Measurements from ENCODE around the gene DIP2C. TPM values are rescaled to one million over a fixed set of nuclear protein-coding genes. Genes with fewer than 3 reads are reported as not detected.

Gene DIP2C
- total and polyA plus RNA-seq, 2 donors, result 21.0 to 24.3 TPM

DNA sequence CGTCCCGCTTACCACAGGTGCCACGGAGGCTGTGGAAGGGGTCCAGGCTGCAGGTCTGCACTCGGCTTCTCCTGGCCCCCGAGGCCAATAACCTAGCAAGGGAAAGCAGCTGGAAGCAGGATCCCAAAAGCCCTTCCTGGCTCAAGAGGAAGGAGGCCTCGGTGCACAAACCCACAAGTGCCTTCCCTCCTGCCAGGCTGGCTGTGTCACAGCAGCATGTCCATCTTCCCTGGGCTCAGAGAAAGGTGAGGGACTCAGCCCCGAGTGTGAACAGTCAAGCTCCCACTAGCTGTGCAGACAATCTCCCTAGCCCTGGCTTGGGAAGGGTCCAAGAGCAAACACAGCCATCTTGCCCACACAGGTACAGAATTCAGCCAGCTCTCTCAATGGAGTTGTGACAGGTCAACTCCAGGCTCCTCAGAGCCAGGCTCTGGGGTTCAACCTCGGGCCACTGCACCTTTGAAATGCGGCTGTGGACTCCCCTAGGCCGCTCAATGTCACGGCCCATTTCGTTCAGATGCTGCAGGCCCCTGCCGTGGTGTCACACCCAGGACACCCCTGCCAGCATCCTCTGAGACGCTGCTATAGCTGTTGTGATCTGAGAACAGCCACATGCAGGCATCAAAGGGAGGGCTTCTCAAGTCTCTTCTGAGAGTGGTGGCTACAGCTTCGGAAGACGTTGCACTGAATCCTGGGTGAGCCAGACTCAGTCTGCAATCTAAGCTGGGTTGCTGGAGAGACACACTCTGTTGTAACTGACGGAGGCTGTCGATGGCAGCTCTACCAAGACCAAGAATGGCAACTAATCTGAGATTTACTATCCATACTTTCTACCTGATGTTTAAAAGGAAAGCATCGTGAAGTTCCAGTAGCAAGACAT is 137.9 kb downstream of the DIP2C start:
- no peak for DNase-seq (ENCODE audit: extremely low spot score)
- no peak overlapping the region for H3K4me3 ChIP-seq (ENCODE audit: low read depth, low read length)
- no peaks in the 10 kb centered on the region for H3K36me3 ChIP-seq (ENCODE audit: insufficient read depth)
- no peak overlapping the region for H3K27ac ChIP-seq (ENCODE audit: low read depth)
- WGBS, result 75% methylated on average over 19 of the region's 19 CpGs
- H3K4me1 ChIP-seq (ENCODE audit: insufficient read depth), result no peaks in the 10 kb centered on the region

DNA sequence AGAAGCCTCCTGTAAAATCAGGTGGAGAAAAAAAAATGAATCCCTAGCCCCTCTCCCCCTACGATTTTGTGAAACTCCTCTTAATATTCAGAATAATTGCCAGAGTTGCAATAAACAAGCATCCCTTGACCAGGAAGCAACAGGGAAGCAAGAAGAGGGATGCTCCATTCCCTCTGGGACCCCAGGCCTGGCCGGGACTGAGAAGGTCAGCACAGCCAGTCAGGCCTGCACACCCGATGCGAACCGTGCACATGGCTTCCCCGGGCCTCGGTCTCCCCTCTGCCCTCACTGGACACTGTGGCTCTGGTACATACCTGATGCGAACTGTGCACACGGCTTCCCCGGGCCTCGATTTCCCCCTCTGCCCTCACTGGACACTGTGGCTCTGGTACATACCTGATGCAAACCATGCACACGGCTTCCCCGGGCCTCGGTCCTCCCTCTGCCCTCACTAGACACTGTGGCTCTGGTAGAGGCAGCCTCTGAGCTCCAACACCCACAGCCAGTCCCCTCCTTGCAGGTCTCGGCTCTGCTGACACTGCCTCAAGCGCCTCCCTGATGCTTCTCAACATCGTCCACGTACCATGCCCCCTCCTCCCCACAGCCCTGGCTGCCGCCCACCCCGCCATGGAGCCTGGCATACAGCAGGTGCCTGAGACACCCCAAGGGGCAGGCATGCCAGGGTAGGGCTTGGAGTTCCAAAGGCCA is 138.6 kb downstream of the DIP2C start:
- DNase-seq (ENCODE audit: extremely low spot score), result no peak
- Histone ChIP-seq H3K36me3 (ENCODE audit: insufficient read depth) (no peaks in the 10 kb centered on the region), H3K4me3 (ENCODE audit: low read depth, low read length) (no peak overlapping the region), H3K27ac (ENCODE audit: low read depth) (no peak overlapping the region), H3K4me1 (ENCODE audit: insufficient read depth) (no peaks in the 10 kb centered on the region)
- 94% methylated on average over 20 of the region's 20 CpGs for WGBS

GRCh38 chr10:549391-549790 is 140.1 kb downstream of the DIP2C start:
- no peak for DNase-seq (ENCODE audit: extremely low spot score)
- no peaks in the 10 kb centered on the region for H3K4me1 ChIP-seq (ENCODE audit: insufficient read depth)

DNA sequence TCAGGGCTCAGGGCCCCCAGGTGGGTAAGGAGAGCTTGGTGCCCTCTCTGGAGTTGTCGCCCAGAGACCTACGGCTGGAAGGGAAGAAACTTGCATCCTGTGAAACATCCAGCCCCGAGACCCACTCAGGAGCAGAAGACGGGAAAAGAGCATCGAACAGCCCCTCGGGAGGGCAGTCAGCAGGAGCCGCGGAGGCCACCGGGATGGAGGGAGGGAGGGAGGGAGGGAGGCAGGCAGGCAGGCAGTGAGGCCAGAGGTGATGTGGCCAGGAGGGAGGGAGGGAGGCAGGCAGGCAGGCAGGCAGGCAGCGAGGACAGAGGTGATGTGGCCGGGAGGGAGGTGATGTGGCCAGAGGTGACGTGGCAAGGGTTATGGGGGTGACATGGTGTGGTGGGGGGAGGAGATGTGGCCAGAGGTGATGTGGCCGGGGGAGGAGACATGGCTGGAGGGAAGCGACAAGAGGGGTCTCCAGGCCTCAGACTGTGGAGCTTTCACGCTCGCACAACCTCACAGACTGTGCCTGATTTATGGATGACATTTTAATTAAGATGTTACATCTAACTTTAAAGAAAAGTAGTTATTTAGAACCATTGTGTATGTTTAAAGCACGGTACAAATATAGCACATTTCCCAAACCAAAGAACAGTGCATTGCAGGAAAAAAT is 141.1 kb downstream of the DIP2C start:
- H3K27ac ChIP-seq (ENCODE audit: low read depth), result no peak overlapping the region
- no peak for DNase-seq (ENCODE audit: extremely low spot score)
- WGBS, result 80% methylated on average over 17 of the region's 17 CpGs
- H3K4me3 ChIP-seq (ENCODE audit: low read depth, low read length), result no peak overlapping the region
- no peaks in the 10 kb centered on the region for H3K4me1 ChIP-seq (ENCODE audit: insufficient read depth)
- H3K36me3 ChIP-seq (ENCODE audit: insufficient read depth), result no peaks in the 10 kb centered on the region

More at GRCh38 chr10:549391-549790, 140.1 kb downstream of the DIP2C start:
- Histone ChIP-seq H3K4me3 (ENCODE audit: low read depth, low read length) (no peak overlapping the region), H3K36me3 (ENCODE audit: insufficient read depth) (no peaks in the 10 kb centered on the region), H3K27ac (ENCODE audit: low read depth) (no peak overlapping the region)
- 86% methylated on average over 16 of the region's 16 CpGs for WGBS

- peak; percentile 18 for DNase-seq (ENCODE audit: extremely low spot score)
- H3K4me1 ChIP-seq (ENCODE audit: insufficient read depth), result no peaks in the 10 kb centered on the region
- H3K27ac ChIP-seq (ENCODE audit: low read depth), result no peak overlapping the region
- no peak overlapping the region for H3K4me3 ChIP-seq (ENCODE audit: low read depth, low read length)
- 46% methylated on average over 6 of the region's 6 CpGs for WGBS
- H3K36me3 ChIP-seq (ENCODE audit: insufficient read depth), result no peaks in the 10 kb centered on the region
Measured at GRCh38 chr10:547591-548081, 141.8 kb downstream of the DIP2C start.

DNA sequence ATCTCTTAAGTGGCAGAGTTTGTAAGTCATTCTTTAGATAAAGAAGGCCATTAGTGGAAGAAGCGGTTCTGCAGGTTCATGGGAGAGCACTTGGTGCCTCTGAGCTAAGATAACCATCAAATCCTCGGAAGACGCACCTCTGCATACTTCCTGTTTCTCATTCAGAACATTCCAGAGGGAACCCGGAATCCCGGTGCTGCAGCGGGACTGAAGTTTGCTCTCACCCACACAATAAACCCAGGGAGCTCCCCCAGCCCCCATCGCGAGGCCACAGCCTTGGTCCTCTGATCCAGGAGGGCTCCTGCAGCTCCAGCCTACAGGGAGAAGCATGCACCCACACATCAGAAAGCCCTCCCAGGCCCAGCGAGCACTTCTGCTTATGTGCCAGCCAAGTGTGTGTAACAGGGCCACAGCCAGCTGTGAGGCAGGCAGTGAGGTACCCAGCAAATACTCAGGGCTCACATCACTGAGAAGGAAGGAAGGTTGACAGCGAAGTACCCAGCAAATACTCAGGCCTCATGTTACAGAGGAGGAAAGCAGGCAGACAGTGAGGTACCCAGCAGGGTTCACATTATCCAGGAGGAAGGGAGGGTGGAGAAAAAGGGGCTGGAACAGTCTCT is 142.4 kb downstream of the DIP2C start:
- WGBS, result 47% methylated on average over 10 of the region's 10 CpGs
- no peak overlapping the region for H3K4me3 ChIP-seq (ENCODE audit: low read depth, low read length)
- no peaks in the 10 kb centered on the region for H3K36me3 ChIP-seq (ENCODE audit: insufficient read depth)
- H3K27ac ChIP-seq (ENCODE audit: low read depth), result no peak overlapping the region
- no peaks in the 10 kb centered on the region for H3K4me1 ChIP-seq (ENCODE audit: insufficient read depth)
- peak; percentile 69 for DNase-seq (ENCODE audit: extremely low spot score)

- no peak for DNase-seq (ENCODE audit: extremely low spot score)
- WGBS, result 83% methylated on average over 7 of the region's 7 CpGs
- H3K36me3 ChIP-seq (ENCODE audit: insufficient read depth), result no peaks in the 10 kb centered on the region
- H3K27ac ChIP-seq (ENCODE audit: low read depth), result no peak overlapping the region
- H3K4me3 ChIP-seq (ENCODE audit: low read depth, low read length), result no peak overlapping the region
- H3K4me1 ChIP-seq (ENCODE audit: insufficient read depth), result no peaks in the 10 kb centered on the region
Measured at GRCh38 chr10:546451-546850, 143.0 kb downstream of the DIP2C start.

DNA sequence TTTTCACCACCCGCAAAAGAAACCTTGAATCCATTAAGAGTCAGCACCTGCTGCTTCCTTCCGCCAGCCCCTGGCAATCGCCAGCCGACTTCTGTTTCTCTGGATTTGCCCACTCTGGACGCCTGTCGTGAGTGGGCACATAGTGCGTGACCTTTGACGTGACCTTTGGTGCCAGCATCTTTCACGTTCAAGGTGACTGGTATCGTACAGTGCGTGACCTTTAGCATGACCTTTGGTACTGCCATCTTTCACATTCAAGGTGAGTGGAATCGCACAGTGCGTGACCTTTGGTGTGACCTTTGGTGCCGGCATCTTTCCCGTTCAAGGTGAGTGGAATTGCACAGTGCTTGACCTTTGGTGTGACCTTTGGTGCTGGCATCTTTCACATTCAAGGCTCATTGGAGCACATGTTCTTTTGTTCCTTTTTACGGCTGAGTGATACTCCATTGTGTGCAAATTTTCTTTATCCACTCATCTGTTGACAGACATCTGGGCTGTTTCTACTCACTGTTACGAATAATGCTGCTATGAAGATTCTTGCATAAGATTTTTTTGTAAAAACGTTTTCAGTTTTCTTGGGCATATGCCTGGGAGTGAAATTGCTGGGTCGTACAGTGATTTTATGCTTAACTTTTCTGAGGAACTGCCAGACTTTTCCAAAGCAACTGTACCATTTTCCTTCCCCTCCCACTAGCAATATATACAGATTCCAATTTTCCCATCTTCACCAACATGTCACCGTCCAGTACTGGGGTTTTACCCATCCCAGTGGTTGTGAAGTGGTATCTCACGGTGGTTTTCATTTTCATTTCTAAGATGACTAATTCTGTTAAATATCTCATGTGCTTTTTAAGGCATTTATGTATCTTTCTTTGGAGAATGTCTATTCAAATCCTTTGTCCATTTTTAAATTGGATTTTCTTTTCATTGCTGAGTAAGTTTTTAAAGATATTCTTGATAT is 145.3 kb downstream of the DIP2C start:
- no peak for DNase-seq (ENCODE audit: extremely low spot score)

DNA sequence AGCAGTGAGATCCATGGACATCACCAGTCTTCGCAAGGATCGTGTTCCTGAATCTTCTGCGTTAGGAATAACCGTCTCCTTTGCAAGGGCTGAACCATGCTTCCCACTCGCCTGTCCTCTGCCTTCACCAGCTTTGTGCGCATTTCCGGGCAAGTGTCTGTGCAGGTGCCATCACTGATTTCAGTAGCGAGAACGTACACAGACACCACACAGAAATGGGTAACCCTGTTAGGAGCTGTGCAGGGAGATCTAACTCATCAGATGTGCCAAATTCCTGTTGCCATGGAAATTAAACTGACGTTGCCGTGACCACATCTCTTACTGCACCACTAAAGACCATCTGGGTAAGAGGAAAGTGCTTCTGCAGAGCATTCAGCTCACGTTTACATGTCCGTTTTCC is 146.3 kb downstream of the DIP2C start:
- Histone ChIP-seq H3K27ac (ENCODE audit: low read depth) (no peak overlapping the region), H3K4me1 (ENCODE audit: insufficient read depth) (no peaks in the 10 kb centered on the region), H3K36me3 (ENCODE audit: insufficient read depth) (no peaks in the 10 kb centered on the region), H3K4me3 (ENCODE audit: low read depth, low read length) (no peak overlapping the region)
- 95% methylated on average over 13 of the region's 13 CpGs for WGBS
- no peak for DNase-seq (ENCODE audit: extremely low spot score)

More for the DNA sequence above, 145.3 kb downstream of the DIP2C start:
- no peaks in the 10 kb centered on the region for H3K36me3 ChIP-seq (ENCODE audit: insufficient read depth)
- H3K4me1 ChIP-seq (ENCODE audit: insufficient read depth), result no peaks in the 10 kb centered on the region
- no peak overlapping the region for H3K4me3 ChIP-seq (ENCODE audit: low read depth, low read length)
- 91% methylated on average over 21 of the region's 21 CpGs for WGBS
- no peak overlapping the region for H3K27ac ChIP-seq (ENCODE audit: low read depth)

- WGBS, result 63% methylated on average over 16 of the region's 16 CpGs
- DNase-seq (ENCODE audit: extremely low spot score), result no peak
- no peak overlapping the region for H3K4me3 ChIP-seq (ENCODE audit: low read depth, low read length)
- H3K36me3 ChIP-seq (ENCODE audit: insufficient read depth), result no peaks in the 10 kb centered on the region
- no peak overlapping the region for H3K27ac ChIP-seq (ENCODE audit: low read depth)
- no peaks in the 10 kb centered on the region for H3K4me1 ChIP-seq (ENCODE audit: insufficient read depth)
Measured at GRCh38 chr10:541750-542371, 147.6 kb downstream of the DIP2C start.

DNA sequence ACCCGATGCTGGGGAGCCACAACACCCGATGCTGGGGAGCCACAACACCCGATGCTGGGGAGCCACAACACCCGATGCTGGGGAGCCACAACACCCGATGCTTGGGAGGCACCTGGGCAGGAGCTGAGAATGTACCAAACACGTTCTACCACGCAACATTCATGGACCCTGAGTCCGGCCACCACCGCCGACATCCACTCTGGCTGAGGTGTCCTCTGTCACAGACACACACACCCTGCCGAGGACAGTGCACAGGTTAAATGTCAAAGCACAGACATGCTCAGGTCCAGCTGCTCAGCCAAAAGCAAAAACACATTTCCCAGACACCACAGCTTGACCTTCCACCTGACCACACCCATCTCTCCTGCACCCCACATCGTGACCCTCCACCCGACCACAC is 148.4 kb downstream of the DIP2C start:
- WGBS, result 91% methylated on average over 13 of the region's 13 CpGs
- Histone ChIP-seq H3K36me3 (ENCODE audit: insufficient read depth) (no peaks in the 10 kb centered on the region), H3K4me3 (ENCODE audit: low read depth, low read length) (no peak overlapping the region), H3K27ac (ENCODE audit: low read depth) (no peak overlapping the region), H3K4me1 (ENCODE audit: insufficient read depth) (no peaks in the 10 kb centered on the region)
- no peak for DNase-seq (ENCODE audit: extremely low spot score)

- 85% methylated on average over 9 of the region's 9 CpGs for WGBS
- no peak overlapping the region for H3K4me3 ChIP-seq (ENCODE audit: low read depth, low read length)
Measured at GRCh38 chr10:538895-539294, 150.6 kb downstream of the DIP2C start.

More at GRCh38 chr10:538895-539294, 150.6 kb downstream of the DIP2C start:
- H3K27ac ChIP-seq (ENCODE audit: low read depth), result no peak overlapping the region
- no peaks in the 10 kb centered on the region for H3K36me3 ChIP-seq (ENCODE audit: insufficient read depth)
- no peak for DNase-seq (ENCODE audit: extremely low spot score)
- no peaks in the 10 kb centered on the region for H3K4me1 ChIP-seq (ENCODE audit: insufficient read depth)

Measured in urinary bladder (tissue), 4 donors.